ENCODE data around the gene PEAK1.
"Not testable (repeated sequence)": the region's sequence is repeated elsewhere in the genome, so short reads cannot be mapped to it uniquely, and the experiment has no call there.

PEAK1 gene

GRCh38 chr15:77409259-77410156 is 10.4 kb downstream of the PEAK1 start:
- TF ChIP-seq ZFX (IDR thresholded peaks at IDR 0.05) (no peak), CTCF (conservative IDR thresholded peaks at IDR 0.05) (no peak)
- no peak overlapping the region for H3K27ac ChIP-seq

GRCh38 chr15:77406846-77407245 is 13.1 kb downstream of the PEAK1 start:
- no peak for TF ChIP-seq CTCF (conservative IDR thresholded peaks at IDR 0.05)
- TF ChIP-seq ZFX (IDR thresholded peaks at IDR 0.05) = no peak

GRCh38 chr15:77406173-77406759 is 13.6 kb downstream of the PEAK1 start:
- not testable (repeated sequence) for H3K27ac ChIP-seq

More at GRCh38 chr15:77406846-77407245, 13.1 kb downstream of the PEAK1 start:
- no peak overlapping the region for H3K27ac ChIP-seq

- no peak overlapping the region for H3K27ac ChIP-seq
- no peak for TF ChIP-seq CTCF (conservative IDR thresholded peaks at IDR 0.05)
- no peak for TF ChIP-seq ZFX (IDR thresholded peaks at IDR 0.05)
Measured at GRCh38 chr15:77402740-77403379, 17.0 kb downstream of the PEAK1 start.

- H3K27ac ChIP-seq = no peak overlapping the region
- TF ChIP-seq ZFX (IDR thresholded peaks at IDR 0.05) = no peak
- no peak for TF ChIP-seq CTCF (conservative IDR thresholded peaks at IDR 0.05)
Measured at GRCh38 chr15:77400258-77400657, 19.6 kb downstream of the PEAK1 start.

- H3K27ac ChIP-seq = no peak overlapping the region
- TF ChIP-seq CTCF (conservative IDR thresholded peaks at IDR 0.05) (no peak), ZFX (IDR thresholded peaks at IDR 0.05) (no peak)
Measured at GRCh38 chr15:77398927-77399326, 21.0 kb downstream of the PEAK1 start.

GRCh38 chr15:77396692-77397091 is 23.2 kb downstream of the PEAK1 start:
- TF ChIP-seq ZFX (IDR thresholded peaks at IDR 0.05) = no peak
- no peak for TF ChIP-seq CTCF (conservative IDR thresholded peaks at IDR 0.05)
- H3K27ac ChIP-seq = no peak overlapping the region
